NCI-H226 (cell line): ENCODE measurements around the gene PDE6B.

Source experiments
- DNase-seq: peaks from one replicate; pipeline ENCODE4 v3.0.0-alpha.2; 2015

PDE6B gene

GRCh38 chr4:601612-602558, 23.5 kb upstream of the PDE6B start:
- no peak for DNase-seq

- no peak for DNase-seq
These were observed 22.8 kb upstream of the PDE6B start for GRCh38 chr4:602559-602942.

GRCh38 chr4:604131-604530, 21.2 kb upstream of the PDE6B start:
- DNase-seq: no peak

GRCh38 chr4:605702-606425, 19.5 kb upstream of the PDE6B start:
- DNase-seq: no peak

- no peak for DNase-seq
These were observed 17.1 kb upstream of the PDE6B start for GRCh38 chr4:608236-608635.

- DNase-seq: no peak
These were observed 15.8 kb upstream of the PDE6B start for GRCh38 chr4:609400-610050.

GRCh38 chr4:610411-611261, 14.7 kb upstream of the PDE6B start:
- DNase-seq: peak; percentile 58

- DNase-seq: no peak
These were observed 13.2 kb upstream of the PDE6B start for GRCh38 chr4:612052-612748.

GRCh38 chr4:612749-613125, 12.6 kb upstream of the PDE6B start:
- DNase-seq: no peak

- no peak for DNase-seq
These were observed 12.2 kb upstream of the PDE6B start for GRCh38 chr4:613126-613525.

- DNase-seq: no peak
These were observed 9.3 kb upstream of the PDE6B start for GRCh38 chr4:616091-616490.

- DNase-seq: no peak
These were observed 8.3 kb upstream of the PDE6B start for GRCh38 chr4:616911-617643.

GRCh38 chr4:617644-618641, 7.4 kb upstream of the PDE6B start:
- no peak for DNase-seq

- DNase-seq: no peak
These were observed 5.2 kb upstream of the PDE6B start for GRCh38 chr4:620201-620600.

- no peak for DNase-seq
These were observed 4.5 kb upstream of the PDE6B start for GRCh38 chr4:620851-621261.

GRCh38 chr4:621296-622070, 3.9 kb upstream of the PDE6B start:
- DNase-seq: no peak

GRCh38 chr4:622071-622995, 3.0 kb upstream of the PDE6B start:
- no peak for DNase-seq
